Peyer's patch (tissue), 4 donors: ENCODE measurements around the gene FAM184B. TPM values are rescaled to one million over a fixed set of nuclear protein-coding genes. Genes with fewer than 3 reads are reported as not detected.

Experiments used
- DNase-seq, 3 donors: peaks; one replicate each; pipeline ENCODE4 v3.0.0-alpha.2; 2017 to 2019
- H3K27ac ChIP-seq, 4 donors: fragments of 200-600 bp; sonication (generic); one replicate each; pipeline ENCODE4 v1.5.1; 2016 to 2019
- H3K27me3 ChIP-seq, 2 donors: fragments of 200-600 bp; sonication (generic); one replicate each; pipeline ENCODE4 v1.5.1; 2019
- H3K36me3 ChIP-seq, 3 donors: fragments of 200-600 bp; sonication (generic); one replicate each; pipeline ENCODE4 v1.5.1; 2016 to 2019
- H3K4me1 ChIP-seq, 4 donors: fragments of 200-600 bp; sonication (generic); one replicate each; pipeline ENCODE4 v1.5.1; 2016 to 2019
- H3K4me3 ChIP-seq, 4 donors: fragments of 200-600 bp; sonication (generic); 1 replicate in 3 of 4; 2 replicates in 1 of 4; pipeline ENCODE4 v1.5.1; 2016 to 2019; ENCODE audit warnings: mild to moderate bottlenecking in 1 of 4
- H3K9me3 ChIP-seq, 4 donors: fragments of 200-600 bp; sonication (generic); one replicate each; pipeline ENCODE4 v1.5.1; 2016 to 2019; ENCODE audit warnings: mild to moderate bottlenecking in 1 of 4
- POLR2A ChIP-seq, 2 donors: fragments of 450-650 bp; IDR thresholded peaks; one replicate each; pipeline ENCODE4 v1.5.1; 2017; ENCODE audit warnings: antibody characterized with exemption in 2 of 2, mild to moderate bottlenecking in 2 of 2, moderate library complexity in 2 of 2
- total RNA-seq, 4 donors: library from RNA; depleted of rRNA; stranded (reverse); fragments of >200 nt; gene quantifications; one replicate each; pipeline ENCODE4 v1.1.0, GENCODE V29; 2016
- TF ChIP-seq, protein P1 (sequence below), 6 experiments: fragments of 450-650 bp in 4 of 6; fragments of 200-600 bp in 2 of 6; sonication (generic) in 1 of 6; IDR thresholded peaks; one replicate each; pipeline ENCODE4 v1.5.1; 2017 to 2019; ENCODE audit warnings: antibody characterized with exemption in 6 of 6, mild to moderate bottlenecking in 3 of 6, moderate library complexity in 1 of 6

FAM184B gene
- total RNA-seq, 4 donors from 2014 or later: not detected

- H3K27me3 ChIP-seq: no peaks in the 10 kb centered on the region
- peaks cover 0 to 71% (median 0%) of the 10 kb centered on the region in 3 donors for H3K36me3 ChIP-seq
- H3K27ac ChIP-seq: no peak overlapping the region
- DNase-seq: no peak
- H3K4me1 ChIP-seq: no peaks in the 10 kb centered on the region
- TF ChIP-seq, protein P1, sequence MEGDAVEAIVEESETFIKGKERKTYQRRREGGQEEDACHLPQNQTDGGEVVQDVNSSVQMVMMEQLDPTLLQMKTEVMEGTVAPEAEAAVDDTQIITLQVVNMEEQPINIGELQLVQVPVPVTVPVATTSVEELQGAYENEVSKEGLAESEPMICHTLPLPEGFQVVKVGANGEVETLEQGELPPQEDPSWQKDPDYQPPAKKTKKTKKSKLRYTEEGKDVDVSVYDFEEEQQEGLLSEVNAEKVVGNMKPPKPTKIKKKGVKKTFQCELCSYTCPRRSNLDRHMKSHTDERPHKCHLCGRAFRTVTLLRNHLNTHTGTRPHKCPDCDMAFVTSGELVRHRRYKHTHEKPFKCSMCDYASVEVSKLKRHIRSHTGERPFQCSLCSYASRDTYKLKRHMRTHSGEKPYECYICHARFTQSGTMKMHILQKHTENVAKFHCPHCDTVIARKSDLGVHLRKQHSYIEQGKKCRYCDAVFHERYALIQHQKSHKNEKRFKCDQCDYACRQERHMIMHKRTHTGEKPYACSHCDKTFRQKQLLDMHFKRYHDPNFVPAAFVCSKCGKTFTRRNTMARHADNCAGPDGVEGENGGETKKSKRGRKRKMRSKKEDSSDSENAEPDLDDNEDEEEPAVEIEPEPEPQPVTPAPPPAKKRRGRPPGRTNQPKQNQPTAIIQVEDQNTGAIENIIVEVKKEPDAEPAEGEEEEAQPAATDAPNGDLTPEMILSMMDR (IDR thresholded peaks at IDR 0.05): no peak
- H3K9me3 ChIP-seq: no peaks in the 10 kb centered on the region
- H3K4me3 ChIP-seq: no peak overlapping the region
Measured at GRCh38 chr4:17605236-17605635, 176.2 kb downstream of the FAM184B start.

GRCh38 chr4:17599826-17600225 lies 181.6 kb downstream of the FAM184B start:
- Histone ChIP-seq H3K36me3 (peaks cover 0 to 87% (median 0%) of the 10 kb centered on the region in 3 donors), H3K9me3 (no peaks in the 10 kb centered on the region), H3K4me1 (no peaks in the 10 kb centered on the region), H3K4me3 (no peak overlapping the region), H3K27me3 (no peaks in the 10 kb centered on the region), H3K27ac (no peak overlapping the region)
- no peak for DNase-seq
- TF ChIP-seq POLR2A (IDR thresholded peaks at IDR 0.05): no peak
- TF ChIP-seq, protein P1 (IDR thresholded peaks at IDR 0.05): no peak

GRCh38 chr4:17597517-17597916 lies 183.9 kb downstream of the FAM184B start:
- no peak overlapping the region for H3K27ac ChIP-seq
- H3K27me3 ChIP-seq: no peaks in the 10 kb centered on the region
- peaks cover 0 to 84% (median 0%) of the 10 kb centered on the region in 3 donors for H3K36me3 ChIP-seq
- H3K9me3 ChIP-seq: no peaks in the 10 kb centered on the region
- TF ChIP-seq, protein P1 (IDR thresholded peaks at IDR 0.05): peak in 3 of 6 experiments; percentile 23 to 36 (median 27)
- no peak for TF ChIP-seq POLR2A (IDR thresholded peaks at IDR 0.05)
- no peaks in the 10 kb centered on the region for H3K4me1 ChIP-seq
- no peak overlapping the region for H3K4me3 ChIP-seq
- DNase-seq: no peak

DNA sequence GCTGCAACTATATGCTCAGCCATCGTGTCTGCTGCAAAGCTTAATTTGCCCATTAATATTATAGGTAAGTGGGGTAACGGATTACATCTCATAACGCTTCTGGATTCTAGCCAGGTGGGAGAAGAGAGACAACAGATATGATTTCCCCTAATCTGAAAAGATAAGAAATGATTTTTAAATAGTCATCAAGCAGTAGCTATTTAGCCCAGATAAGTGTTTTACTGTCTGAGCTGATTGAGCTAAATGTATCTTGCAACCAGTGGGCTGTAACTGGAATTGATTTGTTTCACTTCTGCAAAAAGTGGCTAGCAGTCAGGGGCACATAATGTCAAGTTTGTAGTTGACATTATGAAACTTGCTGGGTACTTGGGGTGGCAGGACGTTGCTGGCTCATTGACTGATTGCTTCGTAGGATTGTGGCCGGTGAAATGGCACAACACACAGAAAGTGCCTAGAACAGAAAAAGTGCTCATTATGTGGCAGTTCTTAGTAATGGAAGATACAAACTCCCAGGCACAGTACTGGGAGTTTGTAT lies 185.9 kb downstream of the FAM184B start:
- TF ChIP-seq POLR2A (IDR thresholded peaks at IDR 0.05): no peak
- TF ChIP-seq, protein P1 (IDR thresholded peaks at IDR 0.05): no peak
- peak in 2 of 3 donors; percentile 35 to 54 for DNase-seq
- Histone ChIP-seq H3K27me3 (no peaks in the 10 kb centered on the region), H3K9me3 (no peaks in the 10 kb centered on the region), H3K36me3 (peaks cover 0 to 92% (median 0%) of the 10 kb centered on the region in 3 donors), H3K4me1 (no peaks in the 10 kb centered on the region), H3K27ac (no peak overlapping the region), H3K4me3 (no peak overlapping the region)

GRCh38 chr4:17589355-17589754 lies 192.1 kb downstream of the FAM184B start:
- Histone ChIP-seq H3K4me3 (no peak overlapping the region), H3K36me3 (peaks cover 0 to 91% (median 0%) of the 10 kb centered on the region in 3 donors), H3K27ac (no peak overlapping the region), H3K9me3 (no peaks in the 10 kb centered on the region), H3K4me1 (no peaks in the 10 kb centered on the region), H3K27me3 (no peaks in the 10 kb centered on the region)
- DNase-seq: no peak
- TF ChIP-seq, protein P1 (IDR thresholded peaks at IDR 0.05): no peak
- TF ChIP-seq POLR2A (IDR thresholded peaks at IDR 0.05): no peak
